ENCODE results near the gene ZNF474. TPM values are rescaled to one million over a fixed set of nuclear protein-coding genes. Genes with fewer than 3 reads are reported as not detected.

The ZNF474 gene
- total RNA-seq: 0.26 and 0.66 TPM in 2 replicates

DNA sequence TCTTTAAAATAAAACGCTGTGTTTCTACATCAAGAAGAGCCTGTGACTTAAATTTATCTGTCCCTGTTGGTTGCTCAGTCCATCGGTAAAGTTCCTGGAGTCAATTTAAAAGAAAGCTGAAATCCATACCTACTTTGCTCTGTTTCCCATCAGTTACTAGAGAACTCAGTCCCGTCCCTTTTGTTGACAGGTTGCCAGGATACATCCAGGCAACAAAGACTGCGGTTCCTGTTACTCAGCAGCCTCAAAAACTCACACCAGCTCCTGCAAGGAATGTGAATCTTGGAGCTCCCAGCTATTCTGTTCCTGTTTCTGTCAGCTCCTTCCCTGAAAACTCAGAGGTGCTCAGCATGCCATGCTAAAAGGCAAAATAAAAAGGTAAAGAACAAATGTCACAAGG, at the start of gene ZNF474:
Gene ZNF474 (plus strand): TSS at position 241 of the 400 bp plus-strand sequence. CDS start 22,445 bp downstream, outside the sequence.

Other genes with a start within 250 kb of the ZNF474 start
- 13.8 and 15.3 TPM in 2 replicates for gene SRFBP1, start 167.6 kb upstream of the ZNF474 start, total RNA-seq
- gene LOX, start 51.3 kb upstream of the ZNF474 start, total RNA-seq: 669 and 1,031 TPM in 2 replicates
- 0.13 and 1.2 TPM in 2 replicates for gene SNCAIP, start 182.7 kb downstream of the ZNF474 start, total RNA-seq